Gastroesophageal sphincter (tissue), 3 donors: ENCODE results near the gene EWSR1.

Experiments used
- POLR2AphosphoS5 ChIP-seq: sonication (generic); formaldehyde crosslinking; IDR thresholded peaks from one replicate; pipeline ENCODE4 v1.6.1; 2017; ENCODE audit warnings: antibody characterized with exemption
- TF ChIP-seq, protein P1 (sequence below), 4 experiments: fragments of 200-600 bp in 2 of 4; fragments of 450-650 bp in 2 of 4; sonication (generic) in 1 of 4; IDR thresholded peaks; one replicate each; pipeline ENCODE4 v1.5.1; 2017 to 2019; ENCODE audit warnings: antibody characterized with exemption in 4 of 4, mild to moderate bottlenecking in 2 of 4, moderate library complexity in 2 of 4

- TF ChIP-seq, protein P1, sequence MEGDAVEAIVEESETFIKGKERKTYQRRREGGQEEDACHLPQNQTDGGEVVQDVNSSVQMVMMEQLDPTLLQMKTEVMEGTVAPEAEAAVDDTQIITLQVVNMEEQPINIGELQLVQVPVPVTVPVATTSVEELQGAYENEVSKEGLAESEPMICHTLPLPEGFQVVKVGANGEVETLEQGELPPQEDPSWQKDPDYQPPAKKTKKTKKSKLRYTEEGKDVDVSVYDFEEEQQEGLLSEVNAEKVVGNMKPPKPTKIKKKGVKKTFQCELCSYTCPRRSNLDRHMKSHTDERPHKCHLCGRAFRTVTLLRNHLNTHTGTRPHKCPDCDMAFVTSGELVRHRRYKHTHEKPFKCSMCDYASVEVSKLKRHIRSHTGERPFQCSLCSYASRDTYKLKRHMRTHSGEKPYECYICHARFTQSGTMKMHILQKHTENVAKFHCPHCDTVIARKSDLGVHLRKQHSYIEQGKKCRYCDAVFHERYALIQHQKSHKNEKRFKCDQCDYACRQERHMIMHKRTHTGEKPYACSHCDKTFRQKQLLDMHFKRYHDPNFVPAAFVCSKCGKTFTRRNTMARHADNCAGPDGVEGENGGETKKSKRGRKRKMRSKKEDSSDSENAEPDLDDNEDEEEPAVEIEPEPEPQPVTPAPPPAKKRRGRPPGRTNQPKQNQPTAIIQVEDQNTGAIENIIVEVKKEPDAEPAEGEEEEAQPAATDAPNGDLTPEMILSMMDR (IDR thresholded peaks at IDR 0.05), result no peak
- TF ChIP-seq POLR2AphosphoS5, result no peak
These were observed 48.0 kb upstream of the EWSR1 start for GRCh38 chr22:29219881-29220670.
